HEK293 (cell line): ENCODE measurements around the gene DNAJC17.

Source experiments
- GFI1B ChIP-seq: fragments of 450-650 bp; formaldehyde crosslinking; IDR thresholded peaks from 2 replicates; pipeline ENCODE4 v1.5.1; 2016; ENCODE audit warnings: missing biosample characterization, missing genetic modification characterization
- GLIS1 ChIP-seq: fragments of 450-650 bp; formaldehyde crosslinking; IDR thresholded peaks from 2 replicates; pipeline ENCODE4 v1.5.1; 2016; ENCODE audit warnings: missing biosample characterization, missing genetic modification characterization
- GLIS2 ChIP-seq: fragments of 450-650 bp; formaldehyde crosslinking; IDR thresholded peaks from 2 replicates; pipeline ENCODE4 v1.5.1; 2016; ENCODE audit warnings: missing biosample characterization, missing genetic modification characterization
- HOXA7 ChIP-seq: sonication (generic); formaldehyde crosslinking; IDR thresholded peaks from 2 replicates; pipeline ENCODE4 v1.8.1; 2022; ENCODE audit warnings: missing genetic modification reagents, borderline replicate concordance
- HOXC10 ChIP-seq: sonication (generic); formaldehyde crosslinking; IDR thresholded peaks from 2 replicates; pipeline ENCODE4 v1.8.1; 2023; ENCODE audit warnings: mild to moderate bottlenecking, missing genetic modification reagents
- REST ChIP-seq: fragments of 450-650 bp; formaldehyde crosslinking; IDR thresholded peaks from 2 replicates; pipeline ENCODE4 v1.5.1; 2016; ENCODE audit warnings: missing biosample characterization, missing genetic modification characterization
- SCRT2 ChIP-seq: fragments of 450-650 bp; formaldehyde crosslinking; IDR thresholded peaks from 2 replicates; pipeline ENCODE4 v1.5.1; 2016; ENCODE audit warnings: missing biosample characterization, missing genetic modification characterization
- SP2 ChIP-seq: fragments of 450-650 bp; formaldehyde crosslinking; IDR thresholded peaks from 2 replicates; pipeline ENCODE4 v1.5.1; 2016; ENCODE audit warnings: missing biosample characterization, missing genetic modification characterization
- WT1 ChIP-seq: fragments of 450-650 bp; formaldehyde crosslinking; IDR thresholded peaks from 2 replicates; pipeline ENCODE4 v1.5.1; 2016; ENCODE audit warnings: missing biosample characterization, missing genetic modification characterization
- YY1 ChIP-seq: fragments of 450-650 bp; formaldehyde crosslinking; IDR thresholded peaks from 2 replicates; pipeline ENCODE4 v1.5.1; 2018; ENCODE audit warnings: missing biosample characterization, missing genetic modification characterization
- ZFP41 ChIP-seq: fragments of 450-650 bp; formaldehyde crosslinking; IDR thresholded peaks from 2 replicates; pipeline ENCODE4 v1.5.1; 2016; ENCODE audit warnings: missing biosample characterization, missing genetic modification characterization, borderline replicate concordance
- ZFP69B ChIP-seq: fragments of 450-650 bp; formaldehyde crosslinking; IDR thresholded peaks from 2 replicates; pipeline ENCODE4 v1.5.1; 2016; ENCODE audit warnings: missing biosample characterization, missing genetic modification characterization
- ZNF214 ChIP-seq: fragments of 450-650 bp; formaldehyde crosslinking; IDR thresholded peaks from 2 replicates; pipeline ENCODE4 v1.5.1; 2017; ENCODE audit warnings: missing biosample characterization, mild to moderate bottlenecking, missing genetic modification characterization, borderline replicate concordance
- ZNF324 ChIP-seq: fragments of 450-650 bp; formaldehyde crosslinking; IDR thresholded peaks from 2 replicates; pipeline ENCODE4 v1.5.1; 2016; ENCODE audit warnings: missing biosample characterization, missing genetic modification characterization
- ZNF335 ChIP-seq: fragments of 450-650 bp; formaldehyde crosslinking; conservative IDR thresholded peaks from 2 replicates; pipeline ENCODE4 v1.5.1; 2016; ENCODE audit warnings: missing biosample characterization, missing genetic modification characterization
- ZNF558 ChIP-seq: fragments of 450-650 bp; formaldehyde crosslinking; IDR thresholded peaks from 2 replicates; pipeline ENCODE4 v1.5.1; 2016; ENCODE audit warnings: missing biosample characterization, missing genetic modification characterization
- ZNF561 ChIP-seq: fragments of 450-650 bp; IDR thresholded peaks from 2 replicates; pipeline ENCODE4 v1.5.1; 2018; ENCODE audit warnings: missing biosample characterization, missing genetic modification characterization, borderline replicate concordance
- ZNF610 ChIP-seq: fragments of 450-650 bp; formaldehyde crosslinking; IDR thresholded peaks from 2 replicates; pipeline ENCODE4 v1.5.1; 2016; ENCODE audit warnings: missing biosample characterization, missing genetic modification characterization, borderline replicate concordance
- ZNF645 ChIP-seq: fragments of 450-650 bp; formaldehyde crosslinking; IDR thresholded peaks from 2 replicates; pipeline ENCODE4; 2016; ENCODE audit warnings: missing biosample characterization, missing genetic modification characterization
- ZNF704 ChIP-seq: fragments of 450-650 bp; formaldehyde crosslinking; IDR thresholded peaks from 2 replicates; pipeline ENCODE4 v1.5.1; 2016; ENCODE audit warnings: missing biosample characterization, missing genetic modification characterization
- ZNF707 ChIP-seq: fragments of 450-650 bp; formaldehyde crosslinking; IDR thresholded peaks from 2 replicates; pipeline ENCODE4 v1.5.1; 2016; ENCODE audit warnings: missing biosample characterization, missing genetic modification characterization
- ZNF791 ChIP-seq: fragments of 450-650 bp; formaldehyde crosslinking; IDR thresholded peaks from 2 replicates; pipeline ENCODE4 v1.5.1; 2016; ENCODE audit warnings: missing biosample characterization, missing genetic modification characterization
- ZNF792 ChIP-seq: fragments of 450-650 bp; formaldehyde crosslinking; IDR thresholded peaks from 2 replicates; pipeline ENCODE4 v1.5.1; 2016; ENCODE audit warnings: missing biosample characterization, missing genetic modification characterization
- ZNF830 ChIP-seq: fragments of 450-650 bp; IDR thresholded peaks from 2 replicates; pipeline ENCODE4 v1.5.0; 2018; ENCODE audit warnings: missing biosample characterization, missing genetic modification characterization, low read depth, mild to moderate bottlenecking, moderate library complexity

The DNAJC17 gene

GRCh38 chr15:40769274-40770146, 37.8 kb downstream of the DNAJC17 start, which contains the start of gene C15orf62 (continued):
- TF ChIP-seq ZNF704, result no peak
- TF ChIP-seq WT1 (tag by site-specific recombination), result peak; percentile 66
- TF ChIP-seq ZNF707, result no peak
- TF ChIP-seq ZNF792 (tag by site-specific recombination), result no peak
- no peak for TF ChIP-seq HOXA7
- no peak for TF ChIP-seq HOXC10 (CRISPR knock-in tag)
- no peak for TF ChIP-seq ZNF645 (tag by site-specific recombination)
- TF ChIP-seq YY1 (tag by site-specific recombination), result no peak
- 0 out of 2 replicates have a peak, but pooled peaks have one; percentile 54 for TF ChIP-seq ZFP69B (tag by site-specific recombination)
- peak; percentile 60 for TF ChIP-seq SP2 (tag by site-specific recombination)
- peak; percentile 64 for TF ChIP-seq GLIS2 (tag by site-specific recombination)
- peak; percentile 98 for TF ChIP-seq GLIS1
- TF ChIP-seq ZNF324 (tag by site-specific recombination), result no peak
- TF ChIP-seq ZFP41 (tag by site-specific recombination), result no peak
- TF ChIP-seq GFI1B (tag by site-specific recombination), result no peak
- TF ChIP-seq ZNF558 (tag by site-specific recombination), result no peak
- TF ChIP-seq REST (tag by site-specific recombination), result no peak
- TF ChIP-seq SCRT2 (tag by site-specific recombination), result peak; percentile 99
- no peak for TF ChIP-seq ZNF830 (tag by site-specific recombination)
- no peak for TF ChIP-seq ZNF561 (tag by site-specific recombination)
- TF ChIP-seq ZNF791 (tag by site-specific recombination), result no peak
- TF ChIP-seq ZNF610 (tag by site-specific recombination), result no peak
- TF ChIP-seq ZNF214 (tag by site-specific recombination), result no peak
- peak; percentile 88 for TF ChIP-seq ZNF335 (tag by site-specific recombination)
